Stimulated activated CD4-positive, alpha-beta T cell treated with anti-CD3 and anti-CD28 coated beads, Interleukin-12 subunit alpha, Interleukin-12 subunit beta, amount 100 ng/mL, for 48 hours (primary cell): ENCODE data around the gene ELMO2.
"Not testable (repeated sequence)": the region's sequence is repeated elsewhere in the genome, so short reads cannot be mapped to it uniquely, and the experiment has no call there.

Experiments
- DNase-seq, 3 donors: peaks; one replicate each; pipeline ENCODE4 v3.0.0-alpha.2; 2020; ENCODE audit warnings: low read depth in 2 of 3, low spot score in 1 of 3

The ELMO2 gene

GRCh38 chr20:46406986-46407670 lies 713 bp upstream of the ELMO2 start:
- peak; percentile 82 to 84 (median 83) for DNase-seq

GRCh38 chr20:46402331-46402811 lies 4.0 kb downstream of the ELMO2 start:
- no peak for DNase-seq

- DNase-seq: peak in 1 of 3 donors; percentile 7
Observed at GRCh38 chr20:46401478-46401860, 4.9 kb downstream of the ELMO2 start.

DNA sequence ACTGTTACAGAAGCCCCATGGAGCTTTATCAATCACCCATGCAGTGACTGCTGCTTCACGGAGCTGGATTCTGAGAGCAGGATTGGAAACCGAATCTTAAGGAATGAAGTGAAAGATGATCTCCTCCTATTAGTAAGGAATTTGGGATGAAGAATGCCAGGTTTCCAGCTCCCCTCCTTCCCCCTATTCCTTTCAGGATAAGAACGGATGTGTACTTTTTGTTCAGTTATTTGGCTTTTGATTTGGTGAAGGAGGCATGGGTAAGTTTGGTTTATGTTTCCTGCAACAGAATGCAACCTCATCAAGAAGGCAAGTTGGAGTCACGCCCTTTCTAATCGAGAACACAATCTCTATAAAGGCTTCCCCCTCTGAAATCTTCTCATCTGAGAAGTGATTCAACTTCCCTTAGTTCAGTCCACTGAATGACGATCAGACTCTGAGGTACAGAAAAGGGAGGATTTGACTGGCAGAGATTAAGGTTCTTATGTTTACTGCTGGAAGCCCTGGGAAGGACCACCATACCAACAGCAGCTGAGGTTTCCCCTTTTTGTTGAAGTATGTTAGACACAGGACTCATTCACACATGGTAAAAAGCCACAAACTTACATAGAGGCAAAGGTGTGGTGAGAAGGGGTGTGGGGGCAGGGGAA lies 5.5 kb downstream of the ELMO2 start:
- DNase-seq: peak in 1 of 3 donors; percentile 15

GRCh38 chr20:46400253-46400652 lies 6.2 kb downstream of the ELMO2 start:
- no peak for DNase-seq

DNA sequence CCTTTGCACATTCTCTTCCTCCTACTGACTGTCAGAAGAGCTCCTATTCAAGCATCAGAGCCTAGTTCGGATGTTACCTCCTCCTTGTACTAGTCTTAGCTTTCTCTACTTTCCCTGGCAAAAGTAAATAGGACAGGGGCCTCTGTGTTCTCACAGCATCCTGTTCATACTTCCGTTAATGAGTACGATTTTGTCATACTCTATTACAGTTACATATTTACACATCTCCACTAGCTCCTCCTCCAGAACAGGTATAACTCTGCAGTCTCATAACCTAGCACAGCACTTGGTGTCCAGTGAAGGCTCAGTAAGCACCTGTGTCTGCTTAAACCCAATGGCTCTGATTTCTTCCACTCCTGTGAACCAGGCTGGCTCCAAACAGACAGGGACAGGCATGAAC lies 7.0 kb downstream of the ELMO2 start:
- no peak for DNase-seq

DNA sequence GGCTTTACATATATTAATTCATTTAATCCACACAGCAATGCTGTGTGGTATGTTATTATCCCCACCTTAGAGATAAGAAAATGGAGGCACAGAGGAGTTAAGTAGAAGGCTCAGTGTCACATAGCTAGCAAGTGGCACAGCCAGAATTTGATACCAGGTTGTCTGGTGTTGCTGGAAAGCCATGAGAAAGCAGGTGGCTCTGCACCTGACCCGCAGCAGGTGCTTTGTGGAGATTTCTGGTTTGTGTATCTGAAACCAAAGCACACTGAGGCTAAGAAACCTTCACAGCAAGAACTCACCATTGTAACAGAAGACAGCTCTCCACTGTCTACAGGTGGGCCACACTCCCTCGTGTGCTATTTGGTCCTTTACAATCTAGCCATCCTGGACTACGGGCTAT lies 7.5 kb downstream of the ELMO2 start:
- no peak for DNase-seq

DNA sequence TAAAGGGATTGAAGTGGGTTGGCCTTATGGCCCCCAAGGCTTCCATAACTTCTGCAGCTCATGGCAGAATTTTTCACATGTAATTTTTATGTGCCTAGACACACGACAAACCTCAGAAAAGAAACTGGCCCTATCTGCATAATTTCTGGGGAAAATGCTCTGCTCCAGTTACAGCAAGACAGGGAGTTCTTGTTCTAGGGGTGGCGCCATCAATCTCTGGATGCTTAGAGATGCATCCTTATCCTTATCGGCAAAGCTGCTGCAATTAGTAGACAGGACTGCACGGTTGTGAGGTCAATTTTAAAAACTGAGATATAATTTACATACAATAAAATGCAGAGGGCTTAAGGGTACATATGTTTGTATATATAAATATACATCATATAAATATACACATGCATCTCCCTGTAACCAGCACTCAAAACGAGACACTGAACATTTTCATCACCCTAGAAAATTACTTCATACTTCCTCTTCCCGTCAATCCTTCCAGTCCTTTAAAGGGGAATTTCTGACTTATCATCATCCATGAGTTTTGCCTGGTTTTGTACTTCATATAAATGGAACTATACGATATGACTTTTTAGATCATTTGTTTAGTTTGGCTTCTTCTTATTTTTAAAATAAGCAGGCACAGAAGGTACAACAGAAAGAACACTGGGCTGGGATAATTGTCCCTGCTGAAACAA lies 10.2 kb downstream of the ELMO2 start:
- DNase-seq: no peak

- no peak for DNase-seq
Observed at GRCh38 chr20:46394872-46395760, 11.3 kb downstream of the ELMO2 start.

DNA sequence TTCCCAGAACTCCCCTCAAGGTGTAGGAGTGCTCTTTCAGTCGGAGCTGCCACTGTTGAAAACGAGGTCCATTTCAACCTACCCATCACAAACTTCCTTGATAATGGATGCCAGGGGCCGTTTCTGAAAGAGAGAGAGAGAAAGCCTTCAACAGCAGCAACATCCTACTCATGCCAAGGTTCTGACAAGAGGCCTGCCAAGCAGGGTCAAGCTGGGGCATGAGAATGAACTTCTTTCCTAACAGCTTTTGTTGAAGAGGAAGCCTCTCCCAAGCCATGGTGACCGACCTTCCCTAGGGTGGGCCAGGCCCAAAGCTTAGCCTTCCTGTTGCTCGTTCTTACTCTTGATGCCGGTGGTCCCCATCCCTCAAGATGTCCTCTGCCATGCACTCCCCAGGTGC lies 12.4 kb downstream of the ELMO2 start:
- no peak for DNase-seq

- no peak for DNase-seq
Observed at GRCh38 chr20:46388937-46389336, 17.5 kb downstream of the ELMO2 start.

GRCh38 chr20:46388201-46388836 lies 18.1 kb downstream of the ELMO2 start:
- no peak for DNase-seq

DNA sequence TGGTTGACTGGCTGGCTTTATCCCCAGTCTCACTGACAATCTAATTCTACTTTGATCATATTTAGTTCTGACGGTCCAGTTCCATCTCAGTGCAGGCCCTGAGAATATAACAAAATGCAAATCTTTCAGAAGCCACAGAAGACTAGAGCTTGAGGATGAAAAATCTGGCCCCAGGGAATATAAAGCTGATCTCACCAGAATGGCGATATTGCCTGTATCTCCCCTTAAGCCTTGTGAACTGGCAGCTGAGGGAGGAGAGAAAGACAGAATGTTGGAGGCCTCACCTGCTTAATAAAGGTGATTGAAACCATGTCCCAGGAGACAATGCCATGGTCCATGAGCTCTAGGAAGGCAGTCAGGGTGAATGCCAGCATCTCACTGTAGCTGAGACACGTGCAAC lies 19.4 kb downstream of the ELMO2 start:
- not testable (repeated sequence) for DNase-seq

DNA sequence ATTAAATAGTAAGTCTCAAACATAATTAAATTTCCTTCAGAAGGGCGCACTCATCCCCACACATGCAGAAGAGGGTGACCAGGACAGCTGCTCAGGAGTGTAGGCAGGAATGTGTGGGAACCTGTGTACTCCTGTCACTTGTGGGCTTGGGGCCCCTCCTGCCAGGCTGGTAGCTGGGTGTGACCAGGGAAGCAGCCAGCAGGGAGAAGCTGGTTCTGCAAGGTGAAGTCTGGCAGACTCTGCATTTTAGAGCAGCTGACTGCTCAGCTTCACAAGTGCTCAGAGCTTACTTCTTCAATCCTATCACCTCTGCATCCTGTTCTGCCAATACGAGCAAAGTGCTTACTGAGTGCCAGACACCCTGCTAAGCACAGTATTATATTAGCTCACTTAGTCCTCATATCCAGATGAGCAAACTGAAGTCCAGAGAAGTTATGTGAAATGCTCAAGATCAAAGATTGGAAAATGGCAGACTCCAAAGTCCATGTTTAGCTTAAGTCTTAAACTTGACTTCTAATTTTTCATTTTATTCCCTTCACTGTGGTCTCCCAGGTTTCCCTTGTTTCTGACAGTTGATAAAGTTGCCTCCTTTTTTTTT lies 27.9 kb downstream of the ELMO2 start:
- DNase-seq: no peak

DNA sequence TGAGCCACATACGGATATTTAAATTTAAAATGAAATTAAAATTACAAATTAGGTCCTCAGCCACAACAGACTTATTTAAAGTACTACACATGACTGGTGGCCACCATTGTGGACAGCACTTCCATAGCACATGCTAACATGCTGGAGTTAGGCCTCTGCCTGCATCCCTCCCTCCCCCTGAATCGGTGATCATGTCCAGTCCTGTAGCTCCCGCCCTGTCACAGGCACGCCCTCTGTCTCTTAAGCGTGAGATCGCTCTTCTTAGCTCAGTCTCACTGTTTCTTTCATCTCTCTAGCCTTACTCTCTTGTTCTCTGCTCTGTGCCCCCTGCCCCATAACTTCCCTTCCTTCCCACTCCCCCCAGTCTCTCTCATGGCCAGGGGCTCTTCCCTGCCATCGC lies 28.9 kb downstream of the ELMO2 start:
- DNase-seq: no peak

DNA sequence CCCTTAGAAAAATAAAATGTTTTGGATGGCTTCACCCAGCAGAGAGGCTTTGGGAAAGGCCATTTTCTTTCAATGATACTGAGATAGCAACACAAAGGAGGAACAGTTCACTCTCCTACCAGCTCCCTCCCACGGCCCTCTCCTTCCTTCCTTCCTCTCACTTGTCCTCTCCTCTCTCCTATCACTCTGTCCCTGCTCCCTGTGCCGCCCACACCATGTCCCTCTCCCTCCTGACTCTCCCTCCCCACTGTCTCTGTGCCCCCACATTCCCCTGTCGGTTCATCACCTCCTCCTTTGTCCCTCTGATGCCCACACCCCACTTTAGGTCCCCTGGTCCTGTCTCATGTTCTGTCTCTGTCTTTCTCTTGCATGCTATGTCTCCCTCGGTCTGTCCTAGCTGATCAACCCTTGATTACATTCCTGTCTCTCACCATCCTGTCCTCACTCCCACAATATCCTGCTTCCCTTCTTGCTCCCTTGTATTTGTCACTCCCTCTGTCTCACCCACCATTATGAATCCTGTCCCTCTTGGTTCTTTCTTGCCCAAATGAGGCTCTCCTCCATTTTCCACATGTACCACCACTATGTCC lies 30.1 kb downstream of the ELMO2 start:
- no peak for DNase-seq

- no peak for DNase-seq
Observed at GRCh38 chr20:46375771-46376170, 30.6 kb downstream of the ELMO2 start.

DNA sequence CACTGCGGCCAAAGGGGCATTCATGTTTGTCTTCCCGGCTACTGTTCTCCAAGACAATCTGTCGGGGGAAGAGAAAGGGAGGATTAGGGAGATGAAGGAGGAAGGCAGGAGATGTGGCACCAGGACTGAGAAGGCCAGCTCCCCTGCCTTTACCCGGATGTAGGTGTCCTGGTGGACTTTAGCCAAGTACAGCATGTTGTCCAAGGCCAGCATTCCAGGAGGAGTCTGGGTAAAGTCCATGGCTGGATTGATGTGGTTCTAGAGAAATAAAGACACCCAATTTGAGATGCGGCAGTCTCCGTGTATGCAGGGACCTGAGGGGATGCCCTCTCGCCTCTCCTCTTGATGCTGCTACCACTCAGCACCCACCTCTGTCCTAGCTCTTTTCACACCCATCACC lies 32.0 kb downstream of the ELMO2 start:
- no peak for DNase-seq

GRCh38 chr20:46371656-46372055 lies 34.8 kb downstream of the ELMO2 start:
- no peak for DNase-seq

DNA sequence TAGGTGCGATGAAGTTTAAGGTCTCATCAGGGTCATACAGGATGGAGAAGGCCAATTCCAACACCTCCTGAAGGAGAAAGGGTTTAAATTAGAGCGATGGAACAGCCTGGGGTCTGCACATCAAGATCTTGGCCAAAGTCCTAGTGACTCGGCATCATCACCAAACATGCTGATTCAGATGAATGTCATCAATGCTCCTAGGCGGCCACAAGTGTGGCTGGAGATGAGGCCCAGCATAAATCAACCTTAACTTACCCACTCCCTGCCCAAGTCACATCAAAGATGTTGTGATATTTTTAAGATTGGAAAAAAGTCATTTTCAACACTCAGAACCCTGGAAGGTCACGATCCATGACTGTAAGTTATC lies 37.5 kb downstream of the ELMO2 start:
- DNase-seq: no peak
